Measurements from ENCODE around the gene KNOP1.

KNOP1 gene

DNA sequence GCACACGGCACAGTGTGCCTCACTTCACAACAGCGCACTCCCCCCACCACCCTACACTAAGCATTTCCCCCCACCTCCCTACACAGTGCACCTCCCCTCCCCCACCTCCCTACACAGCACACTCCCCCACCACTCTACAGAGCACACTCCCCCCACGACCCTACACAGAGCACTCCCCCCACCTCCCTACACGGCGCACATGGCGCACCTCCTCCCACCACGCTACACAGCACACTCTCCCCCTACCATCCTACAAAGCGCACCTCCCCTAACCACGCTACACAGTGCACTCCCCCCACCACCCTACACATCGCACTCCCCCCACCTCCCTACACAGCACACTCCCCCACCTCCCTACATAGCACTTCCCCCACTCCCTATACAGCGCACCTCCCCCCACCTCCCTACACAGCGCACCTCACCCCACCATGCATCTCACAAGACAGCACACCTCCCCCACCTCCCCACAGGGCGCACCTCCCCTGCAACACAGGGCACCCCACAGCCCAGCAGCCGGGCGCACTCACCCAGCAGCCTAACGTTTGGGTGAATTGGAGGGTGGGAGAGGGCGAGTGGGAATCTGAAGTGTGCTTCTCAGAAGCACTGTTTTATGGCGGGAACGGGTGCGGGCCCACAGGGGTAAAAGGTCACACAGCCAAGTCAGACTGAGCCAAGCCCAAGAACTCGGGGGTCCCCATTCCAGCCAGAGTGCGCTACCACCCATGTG lies 10.3 kb downstream of the KNOP1 start:
- no peak for DNase-seq (ENCODE audit: low read depth in 2 of 2)

DNA sequence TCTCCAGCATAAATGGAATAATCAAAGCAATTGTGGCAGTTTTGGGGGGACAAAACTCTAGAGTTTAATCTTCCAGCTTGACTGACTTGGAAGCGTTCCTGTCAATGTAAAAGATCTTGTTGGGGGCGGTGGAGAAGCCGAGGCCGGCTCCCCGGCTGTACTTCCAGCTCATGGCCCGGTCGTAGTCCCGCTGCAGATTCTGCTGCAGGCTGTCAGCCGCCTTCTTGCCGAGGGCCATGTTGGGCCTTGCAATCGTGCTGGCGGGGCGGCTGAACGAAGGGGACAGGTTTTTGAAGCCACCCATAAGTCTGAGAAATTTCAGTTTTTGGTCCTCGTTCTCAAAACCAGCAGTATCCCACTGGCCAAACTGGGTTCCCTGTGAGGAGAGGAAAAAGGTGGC lies 11.2 kb downstream of the KNOP1 start:
- DNase-seq (ENCODE audit: low read depth in 2 of 2): no peak

DNA sequence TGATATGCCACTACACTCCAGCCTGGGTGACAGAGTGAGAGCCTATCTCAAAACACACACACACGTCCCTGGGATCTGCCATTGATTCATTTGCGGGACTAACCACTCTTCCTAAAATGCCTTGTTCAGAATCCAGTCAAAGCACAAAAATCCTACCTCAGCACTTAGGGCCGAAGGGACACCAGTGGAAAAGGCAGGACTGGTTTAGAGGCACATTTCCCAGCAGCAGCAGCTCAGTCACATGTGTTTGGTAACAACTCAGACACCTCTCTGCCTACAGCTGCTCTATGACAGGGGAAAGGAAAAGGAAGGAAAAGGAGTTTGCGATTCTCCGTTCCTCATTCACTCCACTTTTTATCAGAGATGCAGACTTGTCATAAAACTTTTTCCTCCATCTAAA lies 12.2 kb downstream of the KNOP1 start:
- DNase-seq (ENCODE audit: low read depth in 2 of 2): no peak

DNA sequence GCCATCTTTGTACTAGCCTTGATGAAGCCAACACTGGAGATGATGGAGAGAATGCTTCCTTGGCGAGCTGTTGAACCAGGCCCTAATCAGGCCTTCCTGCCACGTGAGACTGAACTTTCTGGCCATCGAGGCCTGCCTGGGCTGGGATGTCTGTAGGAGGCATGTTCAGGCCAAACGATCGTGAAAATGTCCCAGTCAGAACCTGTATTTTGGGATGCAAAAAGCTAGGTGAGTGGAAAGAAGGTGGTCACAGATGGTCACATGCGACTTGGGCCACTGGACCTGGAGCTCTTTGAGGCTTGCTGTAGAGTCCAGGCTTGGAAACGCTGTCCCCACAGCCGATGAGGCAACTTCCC lies 12.9 kb downstream of the KNOP1 start:
- DNase-seq (ENCODE audit: low read depth in 2 of 2): no peak

- no peak for DNase-seq (ENCODE audit: low read depth in 2 of 2)
Measured at GRCh38 chr16:19704321-19705145, 13.5 kb downstream of the KNOP1 start.

GRCh38 chr16:19703172-19703889 lies 14.7 kb downstream of the KNOP1 start:
- DNase-seq (ENCODE audit: low read depth in 2 of 2): no peak

DNA sequence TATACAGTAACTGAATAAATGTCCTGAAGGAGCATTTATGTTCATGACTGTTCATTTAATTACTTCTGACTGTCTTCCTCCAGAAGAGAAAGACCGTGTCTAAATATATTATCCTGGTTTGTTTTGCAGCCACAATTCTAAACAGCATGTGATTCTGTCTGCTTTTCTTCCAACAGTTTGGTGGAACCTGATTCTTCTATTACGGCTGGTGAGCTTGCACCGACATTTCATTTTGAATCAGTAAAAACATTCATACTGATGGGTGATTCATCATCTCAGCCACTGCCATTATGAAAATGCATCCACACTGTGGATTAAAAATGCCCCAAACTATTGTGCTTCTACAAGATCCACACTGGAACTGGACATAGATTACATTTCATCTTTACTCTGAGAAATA lies 16.9 kb downstream of the KNOP1 start:
- no peak for DNase-seq (ENCODE audit: low read depth in 2 of 2)

DNA sequence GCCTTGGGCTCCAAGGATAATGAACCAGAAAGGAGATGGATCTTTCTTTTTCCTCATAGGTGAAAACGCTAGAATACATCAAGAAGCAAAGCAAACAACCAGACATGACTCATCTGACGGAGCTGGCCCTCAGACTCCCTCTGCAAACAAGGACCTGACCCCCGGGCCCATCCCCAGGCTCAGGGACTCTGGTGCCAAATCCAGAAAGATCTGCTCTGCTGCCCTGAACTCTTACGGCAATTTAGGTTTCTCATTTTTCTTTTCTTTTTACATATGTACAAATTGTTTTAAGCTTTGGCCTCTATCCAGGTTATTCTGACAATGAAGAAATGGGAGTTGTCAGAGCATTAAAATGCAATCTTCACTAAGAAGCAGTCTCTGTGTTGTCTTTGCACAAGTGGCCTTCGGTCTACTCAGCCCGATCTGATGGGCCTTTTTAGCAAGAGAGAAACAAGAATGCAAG lies 17.7 kb downstream of the KNOP1 start:
- DNase-seq (ENCODE audit: low read depth in 2 of 2): no peak

- no peak for DNase-seq (ENCODE audit: low read depth in 2 of 2)
Measured at GRCh38 chr16:19699472-19699871, 18.6 kb downstream of the KNOP1 start.

- DNase-seq (ENCODE audit: low read depth in 2 of 2): no peak
Measured at GRCh38 chr16:19698480-19699465, 19.3 kb downstream of the KNOP1 start.

DNA sequence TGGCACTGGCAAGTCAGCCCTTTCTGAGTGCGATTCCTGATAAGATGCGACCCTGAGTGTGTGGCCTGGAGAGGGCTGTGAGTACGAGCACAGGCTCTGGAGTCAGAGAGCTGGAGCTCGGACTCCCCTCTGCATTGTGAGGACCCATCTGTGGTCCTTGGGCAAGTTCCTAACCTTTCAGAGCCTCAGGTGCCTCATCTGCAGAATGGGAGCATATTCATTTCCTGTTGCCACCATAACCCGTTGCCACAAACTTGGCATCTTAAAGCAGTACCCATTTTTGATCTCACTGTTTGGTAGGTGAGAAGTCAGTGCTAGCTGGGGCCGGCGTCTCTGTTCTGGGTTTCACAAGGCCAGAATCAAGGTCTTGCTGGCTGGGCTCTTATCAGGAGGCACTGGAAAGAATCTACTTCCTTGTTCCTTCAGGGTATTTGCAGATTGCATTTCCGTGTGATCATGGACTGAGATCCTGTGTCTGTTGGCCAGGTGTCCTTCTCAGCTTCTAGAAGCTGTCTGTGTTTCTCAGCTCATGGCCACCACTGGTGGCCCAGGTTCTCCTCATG lies 20.2 kb downstream of the KNOP1 start:
- no peak for DNase-seq (ENCODE audit: low read depth in 2 of 2)

- DNase-seq (ENCODE audit: low read depth in 2 of 2): no peak
Measured at GRCh38 chr16:19696961-19697360, 21.1 kb downstream of the KNOP1 start.

GRCh38 chr16:19696328-19696727 lies 21.7 kb downstream of the KNOP1 start:
- DNase-seq (ENCODE audit: low read depth in 2 of 2): peak; percentile 4 to 10

DNA sequence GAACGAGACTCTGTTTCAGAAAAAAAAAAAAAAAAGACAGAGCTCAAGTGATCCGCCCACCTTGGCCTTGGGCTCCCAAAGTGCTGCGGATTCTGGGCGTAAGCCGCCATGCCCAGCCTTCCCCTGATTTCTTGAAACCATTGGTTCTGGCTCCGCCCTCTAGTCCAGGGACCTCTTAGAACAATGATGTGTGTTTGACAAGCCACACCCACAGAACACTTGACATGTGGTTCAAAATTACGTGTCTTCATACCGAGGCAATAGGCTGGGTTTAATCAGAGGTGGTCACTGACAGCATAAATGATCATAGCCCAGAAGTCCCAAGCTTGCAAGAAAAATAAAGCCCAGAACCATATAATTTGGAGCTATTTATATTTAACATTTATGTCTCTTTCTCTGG lies 23.0 kb downstream of the KNOP1 start:
- DNase-seq (ENCODE audit: low read depth in 2 of 2): no peak

- DNase-seq (ENCODE audit: low read depth in 2 of 2): no peak
Measured at GRCh38 chr16:19691161-19691711, 26.8 kb downstream of the KNOP1 start.

GRCh38 chr16:19690196-19690595 lies 27.8 kb downstream of the KNOP1 start:
- DNase-seq (ENCODE audit: low read depth in 2 of 2): no peak

DNA sequence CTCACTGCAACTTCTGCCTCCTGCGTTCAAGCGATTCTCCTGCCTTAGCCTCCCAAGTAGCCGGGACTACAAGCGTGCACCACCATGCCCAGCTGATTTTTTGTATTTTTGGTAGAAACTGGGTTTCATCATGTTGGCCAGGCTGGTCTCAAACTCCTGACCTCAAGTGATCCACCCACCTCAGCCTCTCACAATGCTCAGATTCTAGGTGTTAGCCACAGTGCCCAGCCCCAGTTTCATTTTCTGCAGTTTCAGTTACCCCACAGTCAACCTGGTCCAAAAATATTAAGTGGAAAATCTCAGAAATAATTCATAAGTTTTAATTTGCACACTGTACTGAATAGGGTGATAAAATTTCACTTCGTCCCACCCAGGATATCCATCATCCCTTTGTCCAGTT lies 28.7 kb downstream of the KNOP1 start:
- no peak for DNase-seq (ENCODE audit: low read depth in 2 of 2)

DNA sequence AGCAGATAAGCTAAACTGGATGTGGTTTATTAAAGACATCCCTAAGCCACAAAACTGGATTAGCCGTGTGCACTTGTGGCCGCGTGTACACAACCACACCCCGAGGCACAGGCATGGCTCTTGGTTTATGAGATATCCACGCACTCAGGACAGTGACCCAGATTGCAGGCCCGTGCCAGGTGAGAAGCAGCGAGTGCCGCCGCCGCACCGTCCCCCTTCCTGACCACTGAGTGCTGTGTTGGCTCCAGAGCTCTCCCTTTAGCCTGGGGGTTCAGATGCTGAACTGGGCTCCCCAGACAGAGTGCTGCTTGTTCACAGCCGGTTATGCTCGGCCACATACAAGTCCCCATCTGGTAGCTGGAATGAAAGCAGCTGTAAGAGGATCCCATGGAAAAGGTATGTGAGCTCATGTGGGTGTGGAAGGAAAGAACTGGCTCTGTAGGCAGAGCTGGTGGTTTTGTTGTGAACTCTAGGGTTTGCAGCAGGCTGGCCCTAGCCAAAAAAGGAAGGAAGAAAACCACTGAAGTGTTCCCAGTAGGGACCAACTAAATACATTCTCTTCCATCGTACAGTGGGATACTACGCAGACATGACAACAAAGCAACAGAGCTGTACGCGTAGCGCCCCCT lies 29.5 kb downstream of the KNOP1 start:
- no peak for DNase-seq (ENCODE audit: low read depth in 2 of 2)

DNA sequence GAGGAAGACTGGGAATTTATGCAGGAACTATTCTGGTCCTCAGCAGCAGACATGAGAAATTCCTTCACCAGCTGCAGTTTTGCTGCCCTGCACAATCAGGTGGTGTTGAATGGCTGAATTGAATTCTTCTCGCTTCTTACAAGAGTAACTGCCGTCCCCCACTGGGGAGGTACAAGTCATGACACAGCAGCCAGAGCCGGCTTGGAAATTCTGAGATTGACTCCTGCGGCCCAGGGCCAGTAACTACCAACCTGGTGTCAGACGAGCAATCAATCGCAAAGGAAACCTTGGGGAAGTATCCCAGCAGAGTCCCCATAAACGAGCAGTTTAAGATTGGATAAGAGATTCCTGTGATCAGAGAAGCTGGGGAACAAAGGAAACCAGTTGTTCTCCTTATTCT lies 30.7 kb downstream of the KNOP1 start:
- no peak for DNase-seq (ENCODE audit: low read depth in 2 of 2)

DNA sequence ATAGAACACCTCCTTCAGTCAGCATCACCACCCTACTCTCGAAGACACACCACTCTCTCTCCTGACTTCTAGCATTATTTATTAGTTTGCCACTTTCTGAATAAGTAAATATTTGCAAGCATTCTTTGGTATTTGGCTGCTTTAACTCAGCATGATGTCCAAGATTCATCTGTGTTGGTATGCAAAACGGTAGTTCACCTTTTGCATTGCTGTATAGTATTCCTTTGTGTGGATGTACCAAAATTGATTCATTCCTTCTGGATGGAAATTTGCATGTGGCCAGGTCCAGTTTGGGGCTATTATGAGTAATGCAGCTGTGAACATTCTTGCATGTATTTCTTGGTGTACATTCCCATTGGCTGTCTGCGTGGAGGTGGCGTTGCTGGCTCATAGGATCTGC lies 32.9 kb downstream of the KNOP1 start:
- no peak for DNase-seq (ENCODE audit: low read depth in 2 of 2)

Measured in activated CD8-positive, alpha-beta memory T cell treated with anti-CD3 and anti-CD28 coated beads for 4 hours (primary cell).